Sigmoid colon (tissue), 7 donors: ENCODE measurements around the gene NCOA1. TPM values are rescaled to one million over a fixed set of nuclear protein-coding genes. Genes with fewer than 3 reads are reported as not detected.

ENCODE experiments used
- DNase-seq: peaks from one replicate; pipeline ENCODE4 v3.0.0-alpha.2; 2019
- H3K27ac ChIP-seq, 4 donors: fragments of 200-600 bp; sonication (generic); one replicate each; pipeline ENCODE4 v1.5.1; 2016 to 2019; ENCODE audit warnings: mild to moderate bottlenecking in 1 of 4
- H3K27me3 ChIP-seq, 3 donors: fragments of 200-600 bp; sonication (generic); one replicate each; pipeline ENCODE4 v1.5.1; 2019; ENCODE audit warnings: mild to moderate bottlenecking in 1 of 3
- H3K36me3 ChIP-seq, 4 donors: fragments of 200-600 bp; sonication (generic); one replicate each; pipeline ENCODE4 v1.5.1; 2016 to 2019
- H3K4me1 ChIP-seq, 4 donors: fragments of 200-600 bp; sonication (generic); one replicate each; pipeline ENCODE4 v1.5.1; 2017 to 2019
- H3K4me3 ChIP-seq, 4 donors: fragments of 200-600 bp; sonication (generic); one replicate each; pipeline ENCODE4 v1.5.1; 2017 to 2019; ENCODE audit warnings: mild to moderate bottlenecking in 2 of 4, moderate library complexity in 1 of 4
- H3K9me3 ChIP-seq, 4 donors: fragments of 200-600 bp in 3 of 4; sonication (generic) in 3 of 4; one replicate each; pipeline versions ENCODE4 v1.5.1 to v1.6.1; 2013 to 2019
- CTCF ChIP-seq, 4 experiments: fragments of 450-650 bp in 3 of 4; fragments of 200-600 bp in 1 of 4; IDR thresholded peaks; one replicate each; pipeline ENCODE4 v1.5.1; 2016 to 2019; ENCODE audit warnings: antibody characterized with exemption in 4 of 4, mild to moderate bottlenecking in 3 of 4, moderate library complexity in 2 of 4
- EP300 ChIP-seq, 4 donors: sonication (generic); formaldehyde crosslinking; IDR thresholded peaks; one replicate each; pipeline ENCODE4 v1.6.1; 2017; ENCODE audit warnings: antibody characterized with exemption in 4 of 4
- POLR2A ChIP-seq, 2 donors: fragments of 450-650 bp; IDR thresholded peaks; one replicate each; pipeline ENCODE4 v1.6.1; 2016; ENCODE audit warnings: antibody characterized with exemption in 2 of 2, mild to moderate bottlenecking in 2 of 2, moderate library complexity in 2 of 2
- POLR2AphosphoS5 ChIP-seq, 4 donors: sonication (generic); formaldehyde crosslinking; IDR thresholded peaks; one replicate each; pipeline ENCODE4 v1.6.1; 2017; ENCODE audit warnings: antibody characterized with exemption in 4 of 4
- WGBS, 2 donors: extraction: QIAGEN DNeasy Blood & Tissue Kit; methylation state at CpG; one replicate each; pipeline ENCODE4 v1.1.7; 2013; 5-methylcytosine and 5-hydroxymethylcytosine counted together
- intact Hi-C: fragments of 100-400 bp; cut with DNase I; formaldehyde crosslinking; loops from one replicate; pipeline ENCODE4 v1.15.1; 2023
- polyA plus RNA-seq, 3 donors: library from polyadenylated mRNA; stranded (reverse); fragments of 200-250 nt; gene quantifications; one replicate each; pipeline ENCODE4 v1.2.3, GENCODE V29; 2013
- total RNA-seq, 4 donors: library from RNA; depleted of rRNA; stranded (reverse); fragments of >200 nt; gene quantifications; one replicate each; pipeline ENCODE4 v1.1.0, GENCODE V29; 2016
- donor health status: healthy with polysubstance abuse.
- donor health status: Bipolar disorder and iron deficiency.
- donor health status: healthy.

The NCOA1 gene
- total and polyA plus RNA-seq, 7 donors: 11.3 to 61.7 (median 49.2) TPM

DNA sequence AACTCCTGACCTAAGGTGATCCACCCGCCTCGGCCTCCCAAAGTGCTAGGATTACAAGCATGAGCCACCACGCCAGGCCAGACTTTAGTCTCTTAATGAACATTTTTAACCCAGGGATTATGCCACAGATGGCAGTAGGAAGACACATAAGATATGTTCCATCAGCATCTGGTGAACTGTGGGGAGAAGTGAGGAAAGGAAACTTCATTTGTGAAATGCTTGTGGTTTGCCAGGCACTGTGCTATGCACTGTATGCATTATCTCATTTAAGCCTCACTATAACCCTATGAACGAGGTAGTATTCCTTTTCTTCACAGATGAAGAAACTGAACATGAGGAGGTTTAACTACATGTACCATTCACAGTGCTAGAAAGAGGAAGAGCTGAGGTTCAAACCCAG lies 272.8 kb downstream of the NCOA1 start:
- intact Hi-C loops: no loop called here
- Histone ChIP-seq H3K4me3 (no peak overlapping the region), H3K27ac (no peak overlapping the region), H3K9me3 (no peaks in the 10 kb centered on the region), H3K27me3 (no peaks in the 10 kb centered on the region), H3K36me3 (peaks cover 16 to 82% (median 23%) of the 10 kb centered on the region in 4 donors), H3K4me1 (no peaks in the 10 kb centered on the region)
- no peak for DNase-seq
- WGBS, 2 donors: 95 to 96% methylated on average over 4 of the region's 4 CpGs
- TF ChIP-seq POLR2AphosphoS5 (IDR thresholded peaks at IDR 0.05): no peak
- TF ChIP-seq CTCF (IDR thresholded peaks at IDR 0.05): no peak
- TF ChIP-seq POLR2A (IDR thresholded peaks at IDR 0.05): no peak
- no peak for TF ChIP-seq EP300 (IDR thresholded peaks at IDR 0.05)

GRCh38 chr2:24766609-24767008 lies 275.6 kb downstream of the NCOA1 start:
- Histone ChIP-seq H3K36me3 (peaks cover 10 to 74% (median 24%) of the 10 kb centered on the region in 4 donors), H3K27ac (no peak overlapping the region), H3K4me3 (no peak overlapping the region), H3K9me3 (no peaks in the 10 kb centered on the region), H3K4me1 (no peaks in the 10 kb centered on the region), H3K27me3 (no peaks in the 10 kb centered on the region)
- intact Hi-C loops: no loop called here
- DNase-seq: no peak
- TF ChIP-seq POLR2AphosphoS5 (IDR thresholded peaks at IDR 0.05) (no peak), POLR2A (IDR thresholded peaks at IDR 0.05) (no peak), EP300 (IDR thresholded peaks at IDR 0.05) (no peak), CTCF (IDR thresholded peaks at IDR 0.05) (no peak)
- 59 to 64% methylated on average over 6 of the region's 6 CpGs for WGBS, 2 donors

GRCh38 chr2:24768013-24768412 lies 277.0 kb downstream of the NCOA1 start:
- no peak for DNase-seq
- Histone ChIP-seq H3K9me3 (no peaks in the 10 kb centered on the region), H3K27me3 (no peaks in the 10 kb centered on the region), H3K4me3 (no peak overlapping the region), H3K4me1 (no peaks in the 10 kb centered on the region), H3K27ac (no peak overlapping the region), H3K36me3 (peaks cover 10 to 60% (median 16%) of the 10 kb centered on the region in 4 donors)
- TF ChIP-seq POLR2A (IDR thresholded peaks at IDR 0.05) (no peak), CTCF (IDR thresholded peaks at IDR 0.05) (no peak), POLR2AphosphoS5 (IDR thresholded peaks at IDR 0.05) (no peak), EP300 (IDR thresholded peaks at IDR 0.05) (no peak)
- 91 to 97% methylated on average over 5 of the region's 5 CpGs for WGBS, 2 donors
- intact Hi-C loops: no loop called here

DNA sequence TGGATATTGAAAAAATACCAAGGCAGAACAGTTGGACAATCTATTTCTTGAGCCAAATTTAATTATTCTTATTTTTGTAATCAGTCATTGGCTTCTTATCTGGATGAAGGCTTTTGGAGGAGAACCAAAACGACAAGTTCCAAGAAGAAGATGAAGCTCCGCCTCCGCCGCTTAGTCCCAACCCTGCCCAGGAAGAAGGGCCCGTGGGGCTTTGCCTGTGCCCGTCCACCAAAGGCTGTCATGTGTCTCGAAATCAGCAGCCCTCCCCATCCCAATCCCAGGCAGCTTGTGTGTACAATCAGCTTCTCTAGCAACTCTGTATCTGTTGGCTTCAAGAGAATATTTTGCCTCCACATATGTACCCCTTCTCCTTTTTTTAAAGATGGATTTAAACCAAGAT lies 277.5 kb downstream of the NCOA1 start:
- intact Hi-C loops: no loop called here
- WGBS, 2 donors: 93 to 95% methylated on average over 7 of the region's 7 CpGs
- Histone ChIP-seq H3K4me3 (no peak overlapping the region), H3K9me3 (no peaks in the 10 kb centered on the region), H3K27me3 (no peaks in the 10 kb centered on the region), H3K4me1 (no peaks in the 10 kb centered on the region), H3K27ac (no peak overlapping the region), H3K36me3 (peaks cover 10 to 56% (median 14%) of the 10 kb centered on the region in 4 donors)
- no peak for TF ChIP-seq POLR2A (IDR thresholded peaks at IDR 0.05)
- TF ChIP-seq EP300 (IDR thresholded peaks at IDR 0.05): no peak
- no peak for DNase-seq

DNA sequence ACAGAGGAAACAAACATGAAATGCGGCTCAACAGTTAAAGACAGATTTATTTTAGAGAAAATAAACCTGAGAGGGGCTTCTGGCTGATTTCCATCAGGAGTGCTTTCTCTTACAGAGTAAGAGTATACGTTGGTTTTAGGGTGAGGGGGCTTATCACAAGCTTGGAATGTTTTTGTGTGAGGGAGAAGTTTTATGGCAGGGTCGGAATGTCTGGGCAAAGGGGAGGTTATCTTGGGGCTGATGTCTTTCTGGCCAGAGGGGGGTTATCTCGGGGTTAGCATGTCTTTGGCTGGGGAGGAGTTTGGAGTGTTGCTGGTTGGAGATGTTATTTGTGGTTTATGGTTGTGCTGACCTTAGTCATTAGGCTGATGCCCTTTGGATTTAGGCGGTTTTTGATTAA lies 280.0 kb downstream of the NCOA1 start:
- 92 to 95% methylated on average over 5 of the region's 5 CpGs for WGBS, 2 donors
- no peaks in the 10 kb centered on the region for H3K4me1 ChIP-seq
- DNase-seq: no peak

More for the DNA sequence above, 280.0 kb downstream of the NCOA1 start:
- Histone ChIP-seq H3K4me3 (no peak overlapping the region), H3K36me3 (peaks cover 0 to 38% (median 5%) of the 10 kb centered on the region in 4 donors), H3K27me3 (no peaks in the 10 kb centered on the region), H3K9me3 (no peaks in the 10 kb centered on the region), H3K27ac (no peak overlapping the region)
- TF ChIP-seq POLR2AphosphoS5 (IDR thresholded peaks at IDR 0.05) (no peak), EP300 (IDR thresholded peaks at IDR 0.05) (no peak), POLR2A (IDR thresholded peaks at IDR 0.05) (no peak), CTCF (IDR thresholded peaks at IDR 0.05) (no peak)
- intact Hi-C loops: no loop called here
